Measurements from ENCODE around the gene GPD1L. TPM values are rescaled to one million over a fixed set of nuclear protein-coding genes. Genes with fewer than 3 reads are reported as not detected.

GPD1L gene
- total RNA-seq, 1 donor from 2014 or later, result 11.2 TPM

- no peak overlapping the region for H3K27ac Mint-ChIP-seq (ENCODE audit: unreplicated experiment)
- Histone ChIP-seq H3K9ac (ENCODE audit: low read length) (no peak overlapping the region), H3K4me3 (ENCODE audit: insufficient read depth, low read depth, low read length) (no peak overlapping the region), H3K27me3 (ENCODE audit: insufficient read depth, low read length) (peaks cover 6% of the 10 kb centered on the region), H3K36me3 (ENCODE audit: insufficient read depth, low read length) (no peaks in the 10 kb centered on the region), H3K9me3 (ENCODE audit: insufficient read depth, low read depth, low read length) (no peaks in the 10 kb centered on the region), H3K79me2 (ENCODE audit: insufficient read depth, low read length) (no peaks in the 10 kb centered on the region), H2AFZ (ENCODE audit: low read depth, low read length) (no peak overlapping the region), H3K27ac (ENCODE audit: low read depth, low read length) (no peak overlapping the region), H3K4me2 (ENCODE audit: low read length) (no peak overlapping the region), H4K20me1 (ENCODE audit: insufficient read depth, low read length) (no peaks in the 10 kb centered on the region), H3K4me1 (ENCODE audit: insufficient read depth, low read length) (no peaks in the 10 kb centered on the region)
- H3K4me3 Mint-ChIP-seq (ENCODE audit: unreplicated experiment), result no peak overlapping the region
- H3K9me3 Mint-ChIP-seq (ENCODE audit: unreplicated experiment), result no peaks in the 10 kb centered on the region
- H3K36me3 Mint-ChIP-seq (ENCODE audit: low read depth, unreplicated experiment), result no peaks in the 10 kb centered on the region
- peaks cover 16% of the 10 kb centered on the region for H3K27me3 Mint-ChIP-seq (ENCODE audit: low read depth, unreplicated experiment)
- TF ChIP-seq EZH2 (IDR thresholded peaks at IDR 0.05; ENCODE audit: insufficient read depth, low read length), result no peak
- H3K4me1 Mint-ChIP-seq (ENCODE audit: low read depth, unreplicated experiment), result no peaks in the 10 kb centered on the region
- no peak for FAIRE-seq
- peak; percentile 86 for DNase-seq (ENCODE audit: low read depth)
These were observed 77.8 kb downstream of the GPD1L start for GRCh38 chr3:32184187-32184730.

GRCh38 chr3:32186097-32186496 is 79.7 kb downstream of the GPD1L start:
- H3K4me2 ChIP-seq (ENCODE audit: low read length), result no peak overlapping the region
- H3K4me1 Mint-ChIP-seq (ENCODE audit: low read depth, unreplicated experiment), result no peaks in the 10 kb centered on the region
- H3K9me3 ChIP-seq (ENCODE audit: insufficient read depth, low read depth, low read length), result peaks cover 5% of the 10 kb centered on the region
- no peak overlapping the region for H3K27ac ChIP-seq (ENCODE audit: low read depth, low read length)
- H2AFZ ChIP-seq (ENCODE audit: low read depth, low read length), result no peak overlapping the region
- H3K9ac ChIP-seq (ENCODE audit: low read length), result no peak overlapping the region
- TF ChIP-seq EZH2 (IDR thresholded peaks at IDR 0.05; ENCODE audit: insufficient read depth, low read length), result no peak
- no peak for TF ChIP-seq CTCF (IDR thresholded peaks at IDR 0.05; ENCODE audit: insufficient read depth, low read depth, low read length)
- peaks cover 3% of the 10 kb centered on the region for H3K9me3 Mint-ChIP-seq (ENCODE audit: unreplicated experiment)
- no peak for DNase-seq (ENCODE audit: low read depth)
- no peak for FAIRE-seq
- H3K27me3 Mint-ChIP-seq (ENCODE audit: low read depth, unreplicated experiment), result peaks cover 18% of the 10 kb centered on the region
- H3K27me3 ChIP-seq (ENCODE audit: insufficient read depth, low read length), result peaks cover 6% of the 10 kb centered on the region
- H3K4me3 ChIP-seq (ENCODE audit: insufficient read depth, low read depth, low read length), result no peak overlapping the region
- no peaks in the 10 kb centered on the region for H3K36me3 ChIP-seq (ENCODE audit: insufficient read depth, low read length)
- no peak overlapping the region for H3K27ac Mint-ChIP-seq (ENCODE audit: unreplicated experiment)
- H3K4me3 Mint-ChIP-seq (ENCODE audit: unreplicated experiment), result no peak overlapping the region
- H3K4me1 ChIP-seq (ENCODE audit: insufficient read depth, low read length), result no peaks in the 10 kb centered on the region
- H4K20me1 ChIP-seq (ENCODE audit: insufficient read depth, low read length), result no peaks in the 10 kb centered on the region
- H3K36me3 Mint-ChIP-seq (ENCODE audit: low read depth, unreplicated experiment), result no peaks in the 10 kb centered on the region
- H3K79me2 ChIP-seq (ENCODE audit: insufficient read depth, low read length), result no peaks in the 10 kb centered on the region

GRCh38 chr3:32186876-32187275 is 80.5 kb downstream of the GPD1L start:
- DNase-seq (ENCODE audit: low read depth), result no peak

More at GRCh38 chr3:32186876-32187275, 80.5 kb downstream of the GPD1L start:
- Histone ChIP-seq H4K20me1 (ENCODE audit: insufficient read depth, low read length) (no peaks in the 10 kb centered on the region), H3K9me3 (ENCODE audit: insufficient read depth, low read depth, low read length) (peaks cover 5% of the 10 kb centered on the region), H3K79me2 (ENCODE audit: insufficient read depth, low read length) (no peaks in the 10 kb centered on the region), H3K4me3 (ENCODE audit: insufficient read depth, low read depth, low read length) (no peak overlapping the region), H3K27me3 (ENCODE audit: insufficient read depth, low read length) (peaks cover 6% of the 10 kb centered on the region), H3K36me3 (ENCODE audit: insufficient read depth, low read length) (no peaks in the 10 kb centered on the region), H3K9ac (ENCODE audit: low read length) (no peak overlapping the region), H3K4me2 (ENCODE audit: low read length) (no peak overlapping the region), H2AFZ (ENCODE audit: low read depth, low read length) (no peak overlapping the region), H3K27ac (ENCODE audit: low read depth, low read length) (no peak overlapping the region), H3K4me1 (ENCODE audit: insufficient read depth, low read length) (no peaks in the 10 kb centered on the region)
- Mint-ChIP-seq H3K36me3 (ENCODE audit: low read depth, unreplicated experiment) (no peaks in the 10 kb centered on the region), H3K27me3 (ENCODE audit: low read depth, unreplicated experiment) (peaks cover 13% of the 10 kb centered on the region), H3K4me3 (ENCODE audit: unreplicated experiment) (no peak overlapping the region), H3K9me3 (ENCODE audit: unreplicated experiment) (peaks cover 5% of the 10 kb centered on the region), H3K27ac (ENCODE audit: unreplicated experiment) (no peak overlapping the region), H3K4me1 (ENCODE audit: low read depth, unreplicated experiment) (no peaks in the 10 kb centered on the region)
- no peak for FAIRE-seq
- TF ChIP-seq CTCF (IDR thresholded peaks at IDR 0.05; ENCODE audit: insufficient read depth, low read depth, low read length) (no peak), EZH2 (IDR thresholded peaks at IDR 0.05; ENCODE audit: insufficient read depth, low read length) (no peak)

Measured in astrocyte (in vitro differentiated cells and primary cell).